Esophagus squamous epithelium (tissue), 5 donors: ENCODE measurements around the gene DOCK2. TPM values are rescaled to one million over a fixed set of nuclear protein-coding genes. Genes with fewer than 3 reads are reported as not detected.

Source experiments
- DNase-seq: peaks from one replicate; lab custom pipeline; 2025; lab: John Stamatoyannopoulos, UW
- H3K27ac ChIP-seq, 4 donors: fragments of 200-600 bp; sonication (generic); one replicate each; pipeline ENCODE4 v1.5.1; 2016 to 2019; ENCODE audit warnings: mild to moderate bottlenecking in 1 of 4
- H3K27me3 ChIP-seq, 4 donors: fragments of 200-600 bp; sonication (generic); 1 replicate in 3 of 4; 2 replicates in 1 of 4; pipeline versions ENCODE4 v1.5.1 to v1.6.0; 2017 to 2021; ENCODE audit warnings: antibody characterized with exemption in 1 of 4
- H3K36me3 ChIP-seq, 3 donors: fragments of 200-600 bp; sonication (generic); one replicate each; pipeline ENCODE4 v1.5.1; 2016 to 2019
- H3K4me1 ChIP-seq, 3 donors: fragments of 200-600 bp; sonication (generic); one replicate each; pipeline ENCODE4 v1.5.1; 2017 to 2019
- H3K4me3 ChIP-seq, 4 donors: fragments of 200-600 bp; sonication (generic); 1 replicate in 3 of 4; 2 replicates in 1 of 4; pipeline ENCODE4 v1.5.1; 2016 to 2019; ENCODE audit warnings: mild to moderate bottlenecking in 2 of 4, moderate library complexity in 1 of 4
- H3K9me3 ChIP-seq, 3 donors: fragments of 200-600 bp; sonication (generic); one replicate each; pipeline ENCODE4 v1.5.1; 2016 to 2019
- POLR2A ChIP-seq, 4 donors: fragments of 450-650 bp; IDR thresholded peaks; one replicate each; pipeline ENCODE4 v1.6.1; 2017; ENCODE audit warnings: antibody characterized with exemption in 4 of 4, mild to moderate bottlenecking in 4 of 4, moderate library complexity in 3 of 4
- WGBS, 2 donors: methylation state at CpG; one replicate each; pipeline ENCODE4 v1.1.5; 2018; 5-methylcytosine and 5-hydroxymethylcytosine counted together
- intact Hi-C: fragments of 100-400 bp; cut with DNase I; formaldehyde crosslinking; loops from one replicate; pipeline ENCODE4 v1.15.0; 2022
- total RNA-seq, 4 donors: library from RNA; depleted of rRNA; stranded (reverse); fragments of >200 nt; gene quantifications; one replicate each; pipeline ENCODE4 v1.1.0, GENCODE V29; 2016
- TF ChIP-seq, protein P1 (sequence below), 6 experiments: fragments of 450-650 bp in 4 of 6; fragments of 200-600 bp in 2 of 6; sonication (generic) in 2 of 6; IDR thresholded peaks; one replicate each; pipeline ENCODE4 v1.5.1; 2016 to 2019; ENCODE audit warnings: antibody characterized with exemption in 6 of 6, mild to moderate bottlenecking in 4 of 6, moderate library complexity in 4 of 6
- donor health status: DM: yes; HTN: yes; CAD: no.

Gene DOCK2
- total RNA-seq, 4 donors from 2014 or later = 4.1 to 14.5 (median 10.0) TPM

DNA sequence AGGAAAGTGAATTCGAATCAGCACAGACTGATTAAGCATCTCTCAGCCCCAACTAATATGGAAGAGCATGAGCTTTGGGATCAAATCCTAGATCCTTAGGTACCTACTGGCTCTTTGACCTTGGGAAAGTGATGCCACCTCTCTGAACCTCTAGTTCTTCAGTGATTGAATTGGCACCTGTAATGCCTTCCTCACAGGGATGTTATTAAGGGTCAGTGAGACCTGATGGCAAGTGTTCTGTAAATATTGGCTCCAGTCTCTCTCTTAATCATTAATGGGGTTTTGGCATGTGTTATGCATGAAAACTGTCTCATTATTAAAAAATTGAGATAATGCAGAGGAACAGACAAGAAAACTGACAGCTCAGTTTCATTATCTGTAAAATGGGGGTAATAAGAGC is 227.4 kb downstream of the DOCK2 start:
- Histone ChIP-seq H3K4me3 (no peak overlapping the region), H3K36me3 (no peaks in the 10 kb centered on the region), H3K27ac (no peak overlapping the region), H3K9me3 (no peaks in the 10 kb centered on the region), H3K4me1 (no peaks in the 10 kb centered on the region), H3K27me3 (no peaks in the 10 kb centered on the region)
- TF ChIP-seq, protein P1, sequence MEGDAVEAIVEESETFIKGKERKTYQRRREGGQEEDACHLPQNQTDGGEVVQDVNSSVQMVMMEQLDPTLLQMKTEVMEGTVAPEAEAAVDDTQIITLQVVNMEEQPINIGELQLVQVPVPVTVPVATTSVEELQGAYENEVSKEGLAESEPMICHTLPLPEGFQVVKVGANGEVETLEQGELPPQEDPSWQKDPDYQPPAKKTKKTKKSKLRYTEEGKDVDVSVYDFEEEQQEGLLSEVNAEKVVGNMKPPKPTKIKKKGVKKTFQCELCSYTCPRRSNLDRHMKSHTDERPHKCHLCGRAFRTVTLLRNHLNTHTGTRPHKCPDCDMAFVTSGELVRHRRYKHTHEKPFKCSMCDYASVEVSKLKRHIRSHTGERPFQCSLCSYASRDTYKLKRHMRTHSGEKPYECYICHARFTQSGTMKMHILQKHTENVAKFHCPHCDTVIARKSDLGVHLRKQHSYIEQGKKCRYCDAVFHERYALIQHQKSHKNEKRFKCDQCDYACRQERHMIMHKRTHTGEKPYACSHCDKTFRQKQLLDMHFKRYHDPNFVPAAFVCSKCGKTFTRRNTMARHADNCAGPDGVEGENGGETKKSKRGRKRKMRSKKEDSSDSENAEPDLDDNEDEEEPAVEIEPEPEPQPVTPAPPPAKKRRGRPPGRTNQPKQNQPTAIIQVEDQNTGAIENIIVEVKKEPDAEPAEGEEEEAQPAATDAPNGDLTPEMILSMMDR (IDR thresholded peaks at IDR 0.05) = no peak
- no peak for TF ChIP-seq POLR2A (IDR thresholded peaks at IDR 0.05)
- DNase-seq = no peak
- 82% methylated on average over 1 of the region's 1 CpG; no CpG with 5 or more reads in 1 of the 2 donors for WGBS, 2 donors
- intact Hi-C loops = no loop called here

DNA sequence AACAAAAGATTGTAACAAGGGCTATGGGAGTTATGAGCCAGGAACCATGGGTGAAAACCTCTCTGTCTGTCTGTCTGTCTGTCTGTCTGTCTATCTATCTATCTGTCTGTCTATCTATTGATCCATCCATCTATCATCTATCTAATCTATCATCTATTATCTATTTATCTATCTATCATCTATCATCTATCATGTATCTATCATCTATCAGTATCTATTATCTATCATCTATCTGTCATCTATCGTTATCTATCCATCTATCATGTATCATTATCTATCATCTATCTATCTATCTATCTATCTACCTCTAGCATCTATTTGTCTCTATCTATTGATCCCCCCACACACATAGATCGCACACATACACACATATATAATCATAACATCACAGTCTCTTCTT is 230.3 kb downstream of the DOCK2 start:
- no peaks in the 10 kb centered on the region for H3K36me3 ChIP-seq

DNA sequence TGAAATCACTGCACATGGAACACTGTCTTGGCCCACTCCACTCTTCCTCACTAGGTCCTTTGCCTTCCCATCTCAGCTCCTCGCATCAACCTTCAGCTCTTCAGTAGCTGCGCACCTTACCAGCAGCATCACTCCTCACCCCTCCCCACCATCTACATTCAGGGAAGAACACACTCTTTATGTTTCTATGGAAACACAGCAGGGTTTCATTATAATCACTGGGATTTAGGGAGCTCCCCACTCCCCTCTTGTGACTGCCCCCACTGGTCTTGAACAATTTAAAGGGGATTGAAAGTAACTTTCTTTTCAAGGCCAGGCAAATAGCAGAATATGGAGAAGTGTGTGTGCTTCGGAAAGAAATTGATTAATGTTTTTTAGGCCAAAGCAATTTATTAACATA is 232.0 kb downstream of the DOCK2 start:
- intact Hi-C loops = no loop called here
- Histone ChIP-seq H3K4me3 (no peak overlapping the region), H3K27me3 (no peaks in the 10 kb centered on the region), H3K36me3 (no peaks in the 10 kb centered on the region), H3K4me1 (no peaks in the 10 kb centered on the region), H3K9me3 (no peaks in the 10 kb centered on the region), H3K27ac (no peak overlapping the region)
- TF ChIP-seq POLR2A (IDR thresholded peaks at IDR 0.05) = no peak
- TF ChIP-seq, protein P1 (IDR thresholded peaks at IDR 0.05) = no peak
- 87 to 94% methylated on average over 3 of the region's 3 CpGs for WGBS, 2 donors
- no peak for DNase-seq

More for the DNA sequence above, 230.3 kb downstream of the DOCK2 start:
- TF ChIP-seq POLR2A (IDR thresholded peaks at IDR 0.05) = no peak
- TF ChIP-seq, protein P1 (IDR thresholded peaks at IDR 0.05) = no peak
- DNase-seq = no peak
- Histone ChIP-seq H3K4me3 (no peak overlapping the region), H3K27me3 (no peaks in the 10 kb centered on the region), H3K27ac (no peak overlapping the region), H3K9me3 (no peaks in the 10 kb centered on the region), H3K4me1 (no peaks in the 10 kb centered on the region)
- intact Hi-C loops = no loop called here
- 85 to 93% methylated on average over 2 of the region's 2 CpGs for WGBS, 2 donors

DNA sequence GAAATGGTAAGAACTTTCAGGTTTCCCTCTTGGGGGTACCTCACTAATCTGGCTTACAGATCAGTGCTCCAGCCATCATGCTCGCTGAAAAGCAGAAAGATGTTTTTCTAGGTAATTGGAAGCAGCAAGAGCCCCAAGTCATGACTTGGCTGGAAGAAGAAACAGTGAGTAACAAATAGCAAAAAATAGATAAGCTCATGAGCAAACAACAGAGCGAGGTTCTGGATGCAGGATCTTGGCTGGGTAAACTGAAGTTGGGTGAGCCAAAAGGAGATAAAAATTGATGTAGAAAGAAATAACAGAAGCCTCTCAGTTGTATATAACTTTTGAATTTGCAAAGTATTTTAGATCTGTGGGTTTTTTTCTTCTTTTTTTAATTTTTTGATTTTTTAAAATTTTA is 233.1 kb downstream of the DOCK2 start:
- intact Hi-C loops = no loop called here
- H3K27me3 ChIP-seq = no peaks in the 10 kb centered on the region
- H3K4me1 ChIP-seq = no peaks in the 10 kb centered on the region
- 32 to 37% methylated on average over 1 to 2 of the region's 2 CpGs for WGBS, 2 donors
- H3K27ac ChIP-seq = no peak overlapping the region
- no peaks in the 10 kb centered on the region for H3K36me3 ChIP-seq
- no peak overlapping the region for H3K4me3 ChIP-seq
- no peak for DNase-seq
- no peak for TF ChIP-seq POLR2A (IDR thresholded peaks at IDR 0.05)
- TF ChIP-seq, protein P1 (IDR thresholded peaks at IDR 0.05) = no peak
- H3K9me3 ChIP-seq = no peaks in the 10 kb centered on the region

DNA sequence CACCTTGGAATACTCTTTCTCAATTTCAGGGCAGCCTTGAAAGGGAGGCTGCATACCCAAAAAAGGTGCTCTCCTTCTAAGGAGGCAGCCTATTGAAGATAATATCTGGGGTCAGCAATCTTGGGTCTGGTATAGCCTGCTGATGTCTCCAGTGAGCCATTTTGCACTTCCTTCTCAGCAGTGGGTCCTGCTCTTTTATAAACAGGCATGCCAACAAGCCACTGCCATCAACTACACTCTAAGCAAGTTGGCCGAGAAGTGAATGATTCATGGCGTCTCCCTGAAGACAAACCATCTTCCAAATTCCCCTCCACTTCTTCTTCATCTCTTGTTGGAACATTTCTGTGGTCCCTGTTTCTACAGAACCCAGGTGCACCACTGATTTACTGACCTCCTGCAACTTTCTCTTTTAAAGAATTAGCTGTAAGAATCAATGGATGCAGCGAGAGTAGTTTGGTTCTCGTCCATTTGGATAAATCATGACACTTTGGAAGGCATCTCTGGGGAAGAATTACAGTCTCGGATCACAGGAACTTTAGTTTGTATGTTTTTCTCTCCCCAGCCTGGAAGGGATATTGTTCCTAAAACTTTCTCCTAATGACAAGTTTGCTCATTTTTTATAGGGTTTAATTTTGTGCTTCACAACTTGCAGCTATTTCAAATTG is 234.9 kb downstream of the DOCK2 start:
- no peak for TF ChIP-seq POLR2A (IDR thresholded peaks at IDR 0.05)
- TF ChIP-seq, protein P1 (IDR thresholded peaks at IDR 0.05) = no peak
- intact Hi-C loops = no loop called here
- Histone ChIP-seq H3K4me3 (no peak overlapping the region), H3K9me3 (no peaks in the 10 kb centered on the region), H3K4me1 (peaks cover 0 to 2% (median 0%) of the 10 kb centered on the region in 3 donors), H3K27me3 (no peaks in the 10 kb centered on the region), H3K36me3 (no peaks in the 10 kb centered on the region), H3K27ac (no peak overlapping the region)
- 74 to 85% methylated on average over 5 of the region's 5 CpGs for WGBS, 2 donors
- no peak for DNase-seq
